HL-60/S4 treated with retinoic acid at 250 ng/mL for 4 days and 3 days (cell line): ENCODE measurements around the gene CA5A.

Experiments
- in situ Hi-C: fragments of 300-500 bp; cut with MboI; formaldehyde crosslinking; loops from 2 replicates; pipeline ENCODE4 v1.7.0; 2022; ENCODE audit warnings: low sequenced_read_pairs

CA5A gene

DNA sequence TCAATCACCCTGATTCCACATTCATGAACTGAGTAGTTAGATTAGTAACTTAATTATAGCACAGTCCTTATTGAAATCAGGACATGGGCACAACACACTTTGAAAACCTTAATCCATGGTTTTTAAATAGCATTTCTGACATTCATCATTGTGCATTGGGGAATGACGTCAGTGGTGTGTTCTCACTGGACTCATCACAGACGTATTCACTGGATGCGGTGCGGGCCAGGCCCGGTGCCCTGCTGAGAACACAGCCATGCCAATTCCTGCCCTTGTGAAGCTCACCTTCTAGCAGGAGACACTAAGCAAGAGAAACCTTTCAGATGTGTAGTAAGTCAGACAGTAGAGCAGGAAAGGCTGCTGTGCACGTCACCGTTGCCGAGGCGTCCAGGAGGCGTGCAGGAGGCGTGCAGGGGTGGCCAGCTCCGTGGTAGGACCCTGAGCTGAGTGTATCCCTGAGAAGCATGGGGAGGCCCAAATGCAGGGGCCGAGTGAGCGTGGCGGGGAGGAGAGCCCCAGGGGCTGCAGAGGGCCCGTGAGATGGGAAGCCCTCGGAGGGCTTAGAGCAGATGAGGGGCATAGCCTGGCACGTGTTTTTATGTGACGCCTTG is 27.8 kb upstream of the CA5A start:
- in situ Hi-C loops: no loop called here

DNA sequence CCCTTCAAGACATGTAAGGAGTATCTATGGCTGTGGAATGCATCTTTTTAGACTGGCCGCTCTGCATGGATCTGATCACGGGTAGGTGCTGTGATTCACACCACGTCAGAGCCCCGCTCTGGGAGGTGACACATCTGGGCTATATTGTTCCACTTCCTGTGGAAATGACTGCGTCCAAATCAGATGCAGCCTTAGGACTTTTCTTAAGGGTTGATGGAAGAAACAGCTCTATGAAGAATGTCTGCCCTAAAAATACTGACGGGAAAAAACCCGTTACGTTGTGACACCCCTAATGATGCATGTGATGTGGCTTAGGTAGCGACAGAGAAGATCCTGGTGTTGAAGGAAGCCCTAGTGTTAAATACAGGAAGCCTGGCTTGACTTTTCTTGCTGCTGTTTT is 27.1 kb upstream of the CA5A start:
- in situ Hi-C loops: no loop called here

DNA sequence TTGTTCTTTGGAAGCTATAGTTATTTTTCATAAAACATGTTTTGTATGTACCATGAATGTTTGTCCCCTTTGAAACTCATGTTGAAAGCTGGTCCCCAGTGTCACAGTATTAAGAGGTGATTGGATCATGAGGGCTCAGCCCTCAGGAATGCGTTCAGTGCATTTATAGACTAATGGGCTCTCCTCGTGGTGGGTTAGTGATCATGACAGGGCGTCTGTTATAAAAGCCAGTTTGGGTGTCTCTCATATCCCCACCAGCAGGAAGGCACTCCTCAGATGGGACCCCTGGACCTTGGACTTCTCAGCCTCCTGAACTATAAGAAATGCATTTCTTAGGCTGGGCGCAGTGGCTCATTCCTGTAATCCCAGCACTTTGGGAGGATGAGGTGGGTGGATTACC is 25.3 kb upstream of the CA5A start:
- in situ Hi-C loops: no loop called here

DNA sequence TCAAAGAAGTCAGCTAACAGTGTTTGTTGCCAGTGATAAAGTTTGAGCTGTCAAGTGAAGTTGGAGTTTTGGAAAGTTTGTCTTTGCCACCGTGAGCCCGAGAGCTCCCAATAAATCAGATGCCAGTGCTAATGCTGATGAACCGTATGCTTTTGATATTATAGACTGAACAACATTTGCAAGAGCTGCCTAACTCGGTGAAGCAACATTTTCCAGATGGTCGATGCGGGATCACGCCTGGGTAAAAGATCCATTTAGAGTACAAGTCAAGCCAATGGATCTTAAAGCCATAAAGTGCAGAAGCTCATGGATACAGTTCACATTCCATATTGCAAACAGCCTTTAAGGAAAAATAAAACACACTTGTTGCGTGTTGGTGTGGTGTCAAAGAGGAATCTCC is 24.5 kb upstream of the CA5A start:
- in situ Hi-C loops: no loop called here

DNA sequence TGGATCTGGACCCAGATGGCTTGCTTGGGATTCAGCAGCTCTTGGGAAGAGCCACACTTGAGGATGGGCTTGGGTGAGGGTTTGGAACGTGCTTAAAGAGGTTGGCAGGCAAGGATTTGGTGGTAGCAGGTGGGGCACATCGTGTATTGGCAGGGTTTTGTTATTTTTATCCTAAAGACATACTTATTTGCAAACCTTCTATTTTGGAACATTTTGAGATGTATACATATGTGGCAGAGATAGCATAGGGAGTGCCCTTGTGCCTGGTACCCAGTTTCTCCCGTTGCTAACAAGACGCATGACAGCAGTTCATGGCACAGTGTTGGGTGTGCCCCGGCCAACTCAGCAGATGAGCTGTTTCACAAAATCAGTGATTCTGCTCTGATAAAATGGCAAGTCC is 24.0 kb upstream of the CA5A start:
- in situ Hi-C loops: no loop called here

DNA sequence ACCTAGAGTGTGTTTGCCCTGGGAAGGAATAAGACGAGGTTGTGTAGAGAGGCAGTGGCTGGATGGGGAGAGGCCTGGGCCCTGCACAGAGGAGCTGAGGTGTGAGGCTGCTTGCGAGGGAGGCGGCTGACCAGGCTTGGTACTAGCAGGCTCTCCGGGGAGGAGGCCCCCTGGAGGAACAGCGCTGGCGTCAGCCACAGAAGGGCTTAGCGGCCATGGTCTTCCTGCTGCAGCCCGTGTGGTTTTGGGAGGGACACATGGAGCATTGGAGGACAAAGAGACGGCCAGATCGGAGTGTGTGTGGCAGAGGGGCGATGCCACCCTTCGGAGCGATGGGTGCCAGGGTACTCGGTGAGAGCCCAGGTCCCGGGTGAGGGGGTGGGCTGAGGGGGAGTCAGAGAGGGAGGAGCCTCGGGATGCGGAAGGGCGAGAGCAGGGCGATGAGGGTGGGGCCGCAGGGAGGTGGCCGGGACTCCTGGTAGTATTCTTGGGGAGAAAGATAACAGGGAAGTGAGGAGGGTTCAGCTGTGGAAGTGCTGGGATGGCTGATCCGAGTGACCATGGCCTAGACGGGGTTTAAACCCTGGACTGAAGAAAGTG is 23.2 kb upstream of the CA5A start:
- in situ Hi-C loops: no loop called here

DNA sequence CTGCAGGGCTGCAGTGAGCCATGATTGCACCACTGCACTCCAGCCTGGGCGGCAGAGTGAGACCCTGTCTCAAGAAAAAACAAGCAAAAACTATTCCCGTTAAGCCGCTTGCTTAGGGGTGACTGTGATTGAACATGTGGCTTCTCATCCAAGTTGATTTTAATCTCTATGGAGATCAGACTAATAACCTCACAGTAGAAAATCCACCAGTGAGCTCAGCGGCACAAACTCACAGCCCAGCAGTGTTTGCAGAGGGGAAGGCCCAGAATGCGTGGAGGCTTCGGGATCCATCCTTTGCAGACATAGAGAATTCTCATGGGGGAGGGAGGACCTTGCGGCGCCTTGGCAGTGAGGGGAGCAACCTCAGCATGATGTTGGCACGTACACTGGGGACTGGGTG is 22.3 kb upstream of the CA5A start:
- in situ Hi-C loops: no loop called here

DNA sequence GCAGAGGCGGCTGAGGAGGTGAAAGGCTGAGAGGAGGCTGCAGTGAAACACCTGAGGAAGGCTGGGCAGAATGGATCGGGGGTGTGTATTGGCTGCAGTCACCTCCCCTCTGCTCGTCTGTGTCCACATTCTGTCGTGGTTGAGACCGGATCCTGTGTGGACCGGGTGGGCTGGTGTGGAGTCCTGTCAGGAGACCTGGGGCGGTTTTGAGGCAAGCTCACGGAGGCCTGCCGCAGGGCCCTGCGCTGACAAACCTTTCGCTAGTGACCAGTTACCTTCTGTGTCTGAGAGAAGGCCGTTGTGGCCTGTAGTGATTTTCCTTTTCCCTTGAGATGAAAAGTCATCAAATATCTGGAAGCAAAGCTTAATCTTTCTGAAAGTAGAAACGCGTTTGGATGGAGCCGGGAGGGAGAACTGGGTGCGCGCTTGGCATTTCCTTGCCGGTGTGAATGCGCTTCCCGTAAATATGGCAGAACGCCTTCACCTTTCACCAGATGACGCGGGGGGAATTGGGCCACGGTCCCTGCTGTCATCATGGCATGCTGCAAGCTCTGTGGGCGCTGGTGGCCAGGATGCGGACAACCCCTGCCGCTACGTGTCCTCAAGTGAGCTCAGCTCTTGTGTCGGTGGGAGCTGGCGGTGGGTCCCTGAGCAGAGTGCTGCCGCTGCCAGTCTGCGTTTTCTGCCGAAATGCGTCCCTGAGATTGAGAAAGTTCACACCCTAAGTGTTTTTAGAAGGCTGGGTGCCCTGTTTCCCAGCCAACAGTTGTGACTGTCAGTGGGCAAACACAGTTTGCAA is 21.2 kb upstream of the CA5A start:
- in situ Hi-C loops: no loop called here

DNA sequence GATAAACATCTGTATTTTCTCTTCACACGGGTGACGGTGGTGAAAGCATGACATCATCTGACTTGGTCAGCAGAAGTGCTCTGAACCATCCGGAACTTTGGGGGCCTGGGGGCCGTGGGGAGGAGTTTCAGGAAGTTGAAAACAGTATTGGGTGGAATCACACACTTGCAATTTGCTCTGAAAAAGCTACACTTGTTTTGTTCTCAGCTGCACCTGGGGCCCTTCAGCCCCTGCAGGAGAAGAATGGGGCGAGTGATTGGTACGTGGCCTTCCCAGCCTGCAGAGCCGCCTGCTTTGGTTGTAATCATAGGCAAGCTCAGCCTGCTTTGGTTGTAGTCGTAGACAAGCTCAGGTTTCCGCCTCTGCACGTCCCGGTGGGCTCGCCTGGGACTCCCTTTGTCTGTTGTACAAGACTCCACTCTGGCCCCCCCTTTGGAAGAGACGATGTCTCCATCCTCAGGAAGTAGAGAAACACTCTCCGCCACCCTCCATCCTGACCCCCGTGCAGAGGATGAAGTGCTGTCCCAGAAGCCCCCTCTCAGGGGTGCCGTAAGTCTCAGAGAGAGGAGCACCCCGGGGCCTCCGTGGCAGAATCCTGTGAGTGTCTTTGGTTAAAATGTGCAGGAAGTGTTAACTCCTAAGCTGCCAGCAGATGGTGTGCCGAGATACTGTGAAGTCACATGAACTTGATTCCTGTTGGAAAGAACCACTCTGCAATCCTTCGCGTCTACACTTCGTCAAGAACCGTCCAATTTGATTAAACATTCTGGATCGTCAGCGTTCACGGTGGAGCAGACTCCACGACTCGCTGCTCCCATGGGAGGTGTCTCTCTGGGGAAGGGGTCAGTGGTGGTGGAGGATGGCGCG is 20.3 kb upstream of the CA5A start:
- in situ Hi-C loops: no loop called here

DNA sequence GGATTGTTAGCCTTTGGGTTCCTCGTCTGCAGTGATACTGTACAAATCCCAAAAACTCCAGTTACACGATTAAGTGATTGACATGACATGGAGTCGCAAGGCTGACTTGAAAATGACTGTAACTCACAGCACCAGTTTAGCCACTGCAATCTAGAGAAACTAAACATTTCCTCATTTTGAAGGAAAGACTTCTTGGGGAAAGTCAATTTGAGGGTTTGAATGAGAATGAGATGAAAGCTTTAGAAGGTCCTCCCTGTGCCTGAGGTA is 19.7 kb upstream of the CA5A start:
- in situ Hi-C loops: no loop called here

DNA sequence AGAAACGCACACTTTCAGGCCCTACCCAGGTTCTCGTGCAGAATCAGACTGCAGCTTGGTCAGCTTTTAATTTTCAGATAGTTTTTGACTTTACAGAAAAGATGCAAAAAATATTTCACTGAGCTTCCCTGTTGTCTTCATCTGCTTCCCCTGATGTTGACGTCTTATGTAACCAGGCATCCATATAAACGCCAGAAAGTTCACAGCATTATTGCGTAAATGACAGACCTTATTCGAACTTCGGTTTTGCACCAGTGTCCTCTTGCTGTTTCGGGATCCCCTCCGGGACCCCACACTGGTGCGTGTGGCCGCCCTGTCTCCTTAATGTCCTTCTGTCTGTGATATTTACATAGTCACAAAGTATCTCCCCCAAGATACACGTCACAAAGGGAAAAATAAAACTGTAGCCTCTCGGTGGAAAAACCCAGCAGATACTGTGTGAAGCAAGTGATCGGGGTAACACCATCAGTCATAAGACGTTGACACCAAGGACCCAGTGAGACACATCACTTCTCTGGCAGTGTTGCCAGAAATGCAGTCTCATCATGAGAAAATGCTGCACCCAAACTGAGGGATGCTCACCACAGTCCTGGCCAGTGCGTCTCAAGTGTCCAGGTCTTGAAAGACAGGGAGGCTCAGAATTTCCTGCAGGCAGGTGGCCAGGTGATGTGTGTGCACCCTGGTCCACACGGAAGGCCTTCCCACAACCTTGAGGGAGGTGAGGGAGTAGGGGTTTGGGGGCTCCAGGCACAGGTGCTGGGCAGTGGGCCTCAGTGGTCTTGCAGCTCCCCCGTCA is 19.2 kb upstream of the CA5A start:
- in situ Hi-C loops: no loop called here

DNA sequence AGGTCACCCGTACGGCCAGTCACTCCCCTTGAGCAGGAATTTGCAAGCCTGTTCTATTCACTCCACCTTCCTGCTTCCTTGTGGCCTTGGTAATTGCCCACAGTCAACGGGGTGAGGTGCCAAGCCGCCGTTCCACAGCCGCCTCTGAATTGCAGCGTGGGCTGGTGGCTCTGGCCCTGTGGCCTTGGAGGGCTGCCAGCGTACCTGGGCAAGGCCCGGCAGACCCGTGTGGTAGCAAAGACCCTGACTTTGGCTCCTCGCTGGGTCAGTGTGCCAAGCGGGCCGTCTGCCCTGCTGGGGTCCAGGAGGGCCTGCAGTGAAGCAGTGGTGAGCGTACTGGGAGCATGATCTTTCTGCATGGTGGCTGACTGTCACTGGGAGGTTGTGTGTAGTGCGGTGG is 18.5 kb upstream of the CA5A start:
- in situ Hi-C loops: no loop called here

DNA sequence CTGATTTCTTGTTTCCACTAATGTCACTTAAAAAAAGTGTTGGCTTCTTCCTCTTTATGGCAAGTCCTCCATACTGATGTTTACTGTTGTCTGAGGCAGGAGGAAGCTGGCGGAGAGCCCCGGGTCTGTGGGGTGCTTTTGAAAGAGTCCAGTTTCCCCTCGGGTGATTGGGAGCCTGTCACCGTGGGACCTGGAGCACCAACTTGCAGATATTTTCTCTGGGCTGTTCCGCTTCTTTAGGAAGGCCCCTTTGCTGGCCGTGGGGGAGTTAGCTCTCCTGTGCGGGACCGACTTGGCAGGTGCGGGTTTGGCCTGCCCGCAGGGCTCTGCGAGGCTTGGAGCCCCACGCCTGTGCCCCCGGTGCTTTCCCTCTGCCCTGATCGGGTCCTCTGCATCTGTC is 18.0 kb upstream of the CA5A start:
- in situ Hi-C loops: no loop called here

DNA sequence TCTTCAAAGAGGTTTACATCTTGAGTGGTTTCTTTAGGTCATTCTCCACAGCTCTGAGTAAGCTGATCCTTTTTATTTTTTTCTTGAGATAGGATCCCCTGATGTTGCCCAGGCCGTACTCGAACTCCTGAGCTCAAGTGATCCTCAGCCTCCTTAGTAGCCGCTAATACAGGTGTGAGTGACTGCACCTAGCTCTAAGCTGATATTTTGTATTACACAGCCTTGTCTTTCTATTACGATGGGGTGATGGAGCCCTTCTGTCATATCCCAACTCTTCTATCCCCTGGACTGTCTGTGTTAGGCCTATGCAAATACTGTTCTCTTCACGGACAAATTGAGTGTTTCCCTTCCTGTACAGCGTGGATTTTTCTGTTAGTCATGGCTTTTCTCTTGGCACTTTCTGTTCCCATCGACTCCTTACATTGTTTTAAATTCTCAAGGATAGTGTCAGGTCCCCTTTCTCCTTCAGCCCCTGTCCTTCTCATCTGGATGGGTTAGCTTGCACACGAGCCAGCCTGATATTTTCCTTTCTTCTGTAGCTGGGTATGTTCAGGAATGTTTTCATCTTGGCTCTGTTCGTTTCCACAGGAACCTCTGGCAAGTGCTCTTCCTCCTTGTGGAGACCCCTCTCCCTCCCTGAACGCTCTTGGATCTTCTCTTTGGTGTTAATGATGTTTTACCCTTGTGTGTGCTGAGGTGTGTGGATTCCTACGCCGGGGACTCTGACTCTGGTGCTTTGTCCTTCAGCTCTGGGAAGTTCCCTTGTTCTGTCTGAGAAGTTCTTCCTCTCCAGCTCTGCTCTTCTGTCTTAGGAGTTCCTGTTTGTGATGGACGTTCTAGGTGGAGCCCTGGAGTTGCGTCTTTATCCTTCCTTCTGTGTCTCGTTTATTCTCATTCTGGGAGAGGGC is 17.2 kb upstream of the CA5A start:
- in situ Hi-C loops: no loop called here

DNA sequence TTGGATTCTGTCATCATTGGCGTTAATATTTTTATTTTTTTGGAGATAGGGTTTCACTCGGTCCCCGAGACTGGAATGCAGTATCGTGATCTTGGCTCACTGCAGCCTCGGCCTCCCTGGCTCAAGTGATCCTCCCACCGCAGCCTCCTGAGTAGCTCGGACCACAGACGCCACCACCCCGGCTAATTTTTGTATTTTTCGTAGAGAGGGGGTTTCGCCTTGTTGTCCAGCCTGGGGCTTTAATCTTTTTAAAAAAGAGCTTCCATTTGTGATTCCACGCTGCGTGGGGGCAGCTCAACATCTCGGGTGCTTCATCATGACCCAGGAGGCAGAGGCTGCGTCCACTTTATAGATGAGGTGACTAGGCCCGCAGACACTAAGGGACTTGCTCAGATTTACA is 16.4 kb upstream of the CA5A start:
- in situ Hi-C loops: no loop called here

DNA sequence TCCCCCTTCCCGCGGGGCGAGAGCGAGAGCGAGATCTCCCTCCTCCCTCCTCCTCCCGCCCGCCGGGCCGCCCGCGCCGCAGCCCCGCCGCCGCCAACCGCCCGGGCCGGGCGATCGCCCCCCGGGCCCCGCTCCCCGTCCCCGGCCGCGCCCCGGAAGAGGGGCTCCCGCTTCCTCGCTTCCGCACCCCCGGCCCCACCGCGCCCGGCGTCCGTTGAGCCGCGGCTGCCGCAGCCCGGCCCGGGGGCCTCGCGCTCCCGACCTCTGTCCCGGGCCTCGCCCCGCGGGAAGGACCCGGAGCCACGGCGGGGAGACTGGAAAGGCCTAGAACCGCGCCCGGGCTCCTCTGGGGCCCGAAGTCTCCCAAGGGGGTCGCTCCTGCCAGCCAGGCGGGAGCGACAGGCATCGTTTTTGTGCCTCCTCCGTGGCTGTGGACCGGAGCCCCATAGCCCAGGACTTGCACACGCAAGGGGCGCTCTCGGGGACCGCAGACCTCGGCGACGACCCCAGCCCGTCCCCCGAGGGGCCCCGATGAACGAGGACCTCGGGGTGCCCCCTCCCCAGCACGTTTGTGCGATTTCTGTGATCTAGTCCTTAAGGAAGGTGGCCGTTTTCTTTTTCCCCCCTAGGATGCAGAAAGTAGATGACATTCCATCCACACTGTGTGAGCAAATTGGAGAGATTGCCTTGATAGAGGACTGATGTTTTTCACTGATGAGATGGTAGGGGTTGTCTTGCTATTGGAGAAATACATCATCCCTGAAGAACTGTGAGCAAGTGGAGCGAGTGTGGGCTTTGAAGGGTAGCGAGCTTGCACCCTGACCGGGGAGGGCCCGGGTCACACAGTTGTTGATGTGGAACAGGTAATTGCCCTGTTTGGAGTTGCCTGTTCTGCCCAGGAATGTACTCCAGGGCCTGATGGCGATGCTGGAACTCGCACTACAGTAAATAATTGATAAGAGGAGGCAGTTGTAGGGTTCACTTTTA is 15.5 kb upstream of the CA5A start:
- in situ Hi-C loops: no loop called here

DNA sequence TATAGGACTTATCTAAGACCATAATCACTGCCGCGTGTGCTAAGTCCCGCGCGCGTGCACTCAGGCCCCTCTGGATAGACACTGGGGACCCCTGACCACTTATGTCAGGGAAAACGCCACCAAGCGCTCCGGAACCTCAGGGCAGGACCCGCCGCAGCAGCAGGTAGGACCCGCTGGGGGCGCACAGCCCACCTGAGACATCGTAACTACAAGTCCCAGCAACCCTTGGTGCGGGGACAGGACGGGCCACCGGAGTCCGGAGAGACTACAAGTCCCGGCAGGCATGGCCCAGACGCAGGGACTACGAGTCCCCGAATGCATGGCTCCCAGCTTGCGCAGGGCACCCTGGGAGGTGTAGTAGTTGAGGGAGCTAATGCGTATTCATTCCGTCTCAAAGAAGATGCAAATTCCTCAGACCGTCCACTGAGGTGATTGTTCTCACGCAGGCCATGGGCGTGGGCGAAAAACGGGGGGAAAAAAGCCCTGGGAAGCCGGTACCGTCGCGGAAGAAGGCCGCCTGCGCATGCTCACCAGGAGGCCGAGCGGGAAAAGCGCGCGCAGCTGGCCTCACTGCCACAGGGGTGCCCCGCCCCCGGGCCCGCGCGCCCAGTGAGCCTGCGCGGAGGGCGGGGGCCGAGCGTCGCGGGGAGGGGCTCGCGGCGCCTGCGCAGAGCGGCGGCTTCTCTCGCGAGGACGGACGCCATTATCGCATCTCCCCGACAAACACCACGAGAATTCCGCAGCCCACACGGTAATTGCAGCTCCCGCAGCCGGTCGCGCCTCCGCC is 14.6 kb upstream of the CA5A start, which contains the start of gene BANP:
Gene BANP, plus strand, starts transcription at position 670 of the 787 bp plus-strand sequence. CDS start 23,682 bp downstream, outside the sequence.
- in situ Hi-C loops: no loop called here
